GM13977 (cell line): ENCODE data around the gene S100B.

Experiments
- DNase-seq: peaks from one replicate; pipeline ENCODE4 v3.0.0; 2012; ENCODE audit warnings: low spot score
- CTCF ChIP-seq: IDR thresholded peaks from 2 replicates; pipeline ENCODE4 v1.5.1; 2012; ENCODE audit warnings: mild to moderate bottlenecking, control low read depth; ENCODE audit not compliant: insufficient read depth; ENCODE audit errors: extremely low read depth, missing control alignments
- in situ Hi-C: fragments of 300-500 bp; cut with MboI; formaldehyde crosslinking; loops from one replicate; pipeline ENCODE4 v1.12.0; 2022; ENCODE audit warnings: low sequenced_read_pairs, low pct_unique_long_range_greater_than_20kb, mixed read lengths, inconsistent platforms; ENCODE audit not compliant: unreplicated experiment

The S100B gene

GRCh38 chr21:46645840-46646239 is 41.0 kb upstream of the S100B start:
- no peak for DNase-seq
- TF ChIP-seq CTCF: no peak
- in situ Hi-C loops: no loop called here

GRCh38 chr21:46643379-46644177 is 38.7 kb upstream of the S100B start:
- DNase-seq: no peak
- no peak for TF ChIP-seq CTCF
- in situ Hi-C loops: no loop called here

GRCh38 chr21:46641656-46642055 is 36.8 kb upstream of the S100B start:
- TF ChIP-seq CTCF: no peak
- in situ Hi-C loops: no loop called here
- DNase-seq: no peak

- in situ Hi-C loops: no loop called here
- no peak for TF ChIP-seq CTCF
- DNase-seq: no peak
These were observed 34.9 kb upstream of the S100B start for GRCh38 chr21:46639489-46640386.

- DNase-seq: no peak
- TF ChIP-seq CTCF: no peak
- in situ Hi-C loops: no loop called here
These were observed 33.3 kb upstream of the S100B start for GRCh38 chr21:46637952-46638746.
